H1 (cell line): ENCODE results near the gene USH2A. TPM values are rescaled to one million over a fixed set of nuclear protein-coding genes. Genes with fewer than 3 reads are reported as not detected.

Experiments used
- CTCF ChIA-PET: fragments of 300-600 bp; sonication (Branson Sonifier 250); formaldehyde crosslinking; loops from one replicate; lab custom pipeline; 2021; ENCODE audit not compliant: partially characterized antibody; lab: Charles Lee
- POLR2A ChIA-PET: fragments of 300-600 bp; sonication (Branson Sonifier 250); formaldehyde crosslinking; loops from one replicate; lab custom pipeline; 2021; ENCODE audit warnings: inconsistent platforms; ENCODE audit not compliant: partially characterized antibody; lab: Charles Lee
- DNase-seq, 2 experiments: peaks; one replicate each; pipeline versions ENCODE4 v3.0.0 to v3.0.0-alpha.2; 2010 to 2022; ENCODE audit warnings: low spot score in 2 of 2, low read depth in 1 of 2, mixed read lengths in 1 of 2
- FAIRE-seq: peaks from 2 replicates; lab custom pipeline; 2011; peaks lifted over from hg19 to GRCh38; lab: Jason Lieb, UNC
- H2AFZ ChIP-seq: 2 replicates; pipeline ENCODE4 v1.8.1; 2012; ENCODE audit warnings: low read length, inconsistent platforms
- H2AK5ac ChIP-seq: 2 replicates; pipeline ENCODE4 v1.6.1; 2013; ENCODE audit warnings: low read depth, low read length
- H2BK120ac ChIP-seq: replicated peaks from 2 replicates; pipeline ENCODE3; 2013; ENCODE audit warnings: low read depth, low read length, inconsistent platforms
- H2BK12ac ChIP-seq: 2 replicates; pipeline ENCODE4 v1.6.1; 2013; ENCODE audit warnings: low read depth, low read length
- H2BK15ac ChIP-seq: 2 replicates; pipeline ENCODE4 v1.6.1; 2013; ENCODE audit warnings: low read length
- H2BK20ac ChIP-seq: 2 replicates; pipeline ENCODE4 v1.6.1; 2013; ENCODE audit warnings: low read length
- H2BK5ac ChIP-seq: 2 replicates; pipeline ENCODE4 v1.6.1; 2013; ENCODE audit warnings: low read depth, low read length
- H3K14ac ChIP-seq: 2 replicates; pipeline ENCODE4 v1.6.1; 2013; ENCODE audit warnings: inconsistent platforms; ENCODE audit not compliant: insufficient read length
- H3K18ac ChIP-seq: 2 replicates; pipeline ENCODE4 v1.6.1; 2013; ENCODE audit warnings: low read length; ENCODE audit errors: extremely low read depth
- H3K23ac ChIP-seq: 2 replicates; pipeline ENCODE4 v1.6.1; 2013; ENCODE audit warnings: inconsistent platforms; ENCODE audit not compliant: insufficient read length
- H3K23me2 ChIP-seq: 2 replicates; pipeline ENCODE4 v1.6.1; 2013; ENCODE audit warnings: low read depth, low read length
- H3K27ac ChIP-seq: 2 replicates; pipeline ENCODE4 v1.6.1; 2011; ENCODE audit warnings: low read depth, low read length, inconsistent platforms
- H3K27me3 ChIP-seq, 4 experiments: replicated peaks in 1 of 4; 1 replicate in 1 of 4; 2 replicates in 3 of 4; pipeline versions ENCODE4 v1.6.1 to v1.8.1; 2011 to 2013; ENCODE audit warnings: low read length in 3 of 4, mild to moderate bottlenecking in 3 of 4, inconsistent platforms in 2 of 4, mixed read lengths in 2 of 4, moderate library complexity in 1 of 4; ENCODE audit not compliant: control insufficient read depth in 3 of 4, insufficient read depth in 3 of 4; ENCODE audit errors: extremely low read depth in 1 of 4
- H3K36me3 ChIP-seq, 4 experiments: 2 replicates each; pipeline versions ENCODE4 v1.6.1 to v1.8.1; 2011 to 2013; ENCODE audit warnings: mild to moderate bottlenecking in 4 of 4, low read length in 3 of 4, moderate library complexity in 2 of 4, control low read depth in 1 of 4, inconsistent platforms in 1 of 4; ENCODE audit not compliant: insufficient read depth in 4 of 4, control insufficient read depth in 2 of 4
- H3K4ac ChIP-seq: replicated peaks from 2 replicates; pipeline ENCODE3; 2013; ENCODE audit warnings: low read length, low read depth, mixed read lengths, inconsistent platforms; ENCODE audit not compliant: insufficient read length
- H3K4me1 ChIP-seq, 4 experiments: replicated peaks in 1 of 4; 1 replicate in 1 of 4; 2 replicates in 3 of 4; pipeline versions ENCODE4 v1.6.1 to v1.8.1; 2011 to 2013; ENCODE audit warnings: low read length in 3 of 4, inconsistent platforms in 2 of 4, mixed read lengths in 1 of 4; ENCODE audit not compliant: insufficient read depth in 4 of 4, control insufficient read depth in 3 of 4
- H3K4me2 ChIP-seq, 2 experiments: 2 replicates each; pipeline versions ENCODE4 v1.6.1 to v1.8.1; 2011 to 2013; ENCODE audit warnings: low read depth in 2 of 2, low read length in 2 of 2, control low read depth in 1 of 2, inconsistent platforms in 1 of 2, mild to moderate bottlenecking in 1 of 2; ENCODE audit not compliant: insufficient read depth in 1 of 2
- H3K4me3 ChIP-seq, 4 experiments: fragments of 200-600, 300-600 bp in 1 of 4; sonication (generic), shearing (Covaris generic), sonication (Bioruptor Twin) in 1 of 4; 2 replicates each; pipeline versions ENCODE4 v1.5.1 to v1.8.1; 2011 to 2016; ENCODE audit warnings: low read length in 4 of 4, low read depth in 3 of 4, control low read depth in 2 of 4, inconsistent platforms in 2 of 4, mild to moderate bottlenecking in 2 of 4, mixed read lengths in 1 of 4, moderate library complexity in 1 of 4; ENCODE audit not compliant: insufficient read depth in 2 of 4; ENCODE audit errors: extremely low read depth in 1 of 4
- H3K56ac ChIP-seq: replicated peaks from 2 replicates; pipeline ENCODE3; 2013; ENCODE audit warnings: low read depth, mild to moderate bottlenecking, mixed read lengths, low read length, inconsistent platforms; ENCODE audit not compliant: insufficient read length
- H3K79me1 ChIP-seq: 2 replicates; pipeline ENCODE4 v1.6.1; 2013; ENCODE audit warnings: low read depth, low read length, control low read depth
- H3K79me2 ChIP-seq, 2 experiments: 2 replicates each; pipeline versions ENCODE4 v1.6.1 to v1.8.1; 2012 to 2013; ENCODE audit warnings: low read length in 2 of 2, mild to moderate bottlenecking in 2 of 2, inconsistent platforms in 1 of 2; ENCODE audit not compliant: insufficient read depth in 2 of 2, control insufficient read depth in 1 of 2
- H3K9ac ChIP-seq, 4 experiments: replicated peaks in 1 of 4; 1 replicate in 1 of 4; 2 replicates in 3 of 4; pipeline versions ENCODE4 v1.6.1 to v1.8.1; 2011 to 2013; ENCODE audit warnings: low read depth in 3 of 4, low read length in 3 of 4, control low read depth in 2 of 4, mild to moderate bottlenecking in 2 of 4, moderate library complexity in 2 of 4, inconsistent platforms in 1 of 4; ENCODE audit errors: extremely low read depth in 1 of 4
- H3K9me3 ChIP-seq, 2 experiments: 2 replicates each; pipeline versions ENCODE4 v1.6.1 to v1.8.1; 2012 to 2013; ENCODE audit warnings: mild to moderate bottlenecking in 2 of 2, moderate library complexity in 2 of 2, control low read depth in 1 of 2, inconsistent platforms in 1 of 2, low read depth in 1 of 2, low read length in 1 of 2, mixed read lengths in 1 of 2; ENCODE audit not compliant: insufficient read depth in 2 of 2
- H4K20me1 ChIP-seq, 2 experiments: replicated peaks in 1 of 2; 2 replicates each; pipeline versions ENCODE3 to v1.8.1; 2011 to 2013; ENCODE audit warnings: inconsistent platforms in 2 of 2, low read length in 2 of 2, mild to moderate bottlenecking in 1 of 2; ENCODE audit not compliant: insufficient read depth in 2 of 2, control insufficient read depth in 1 of 2
- H4K5ac ChIP-seq: 2 replicates; pipeline ENCODE4 v1.6.1; 2013; ENCODE audit warnings: low read length, low read depth, mixed read lengths, inconsistent platforms; ENCODE audit not compliant: insufficient read length
- H4K8ac ChIP-seq: 2 replicates; pipeline ENCODE4 v1.8.0; 2013; ENCODE audit warnings: mild to moderate bottlenecking, moderate library complexity, low read length, inconsistent platforms; ENCODE audit not compliant: insufficient read depth; ENCODE audit errors: extremely low read depth
- H4K91ac ChIP-seq: replicated peaks from 2 replicates; pipeline ENCODE3; 2013; ENCODE audit warnings: low read length, mixed read lengths, inconsistent platforms; ENCODE audit not compliant: insufficient read length
- BCL11A ChIP-seq, 2 experiments: IDR thresholded peaks; one replicate each; pipeline ENCODE4 v1.6.1; 2011; ENCODE audit warnings: low read depth in 2 of 2, low read length in 2 of 2, mild to moderate bottlenecking in 2 of 2
- RXRA ChIP-seq: IDR thresholded peaks from 2 replicates; pipeline ENCODE4 v1.6.1; 2011; ENCODE audit warnings: low read depth, mild to moderate bottlenecking, low read length, moderate library complexity; ENCODE audit not compliant: insufficient read depth
- WGBS, 2 experiments: shearing (Covaris generic) in 1 of 2; methylation state at CpG; one replicate each; pipeline versions ENCODE4 v1.1.6 to v1.1.7; 2013 to 2015; ENCODE audit warnings: low lambda C conversion rate in 2 of 2, mixed read lengths in 2 of 2, inconsistent platforms in 1 of 2, low coverage in 1 of 2, missing lambda C conversion rate in 1 of 2; ENCODE audit not compliant: insufficient replicate concordance in 2 of 2, insufficient coverage in 1 of 2, insufficient read length in 1 of 2; ENCODE audit errors: extremely low coverage in 1 of 2, missing lambda C conversion rate in 1 of 2; 5-methylcytosine and 5-hydroxymethylcytosine counted together
- polyA plus RNA-seq, 7 experiments: library from polyadenylated mRNA; depleted of rRNA in 3 of 7; stranded (reverse) in 5 of 7; unstranded in 2 of 7; fragments of >200 nt in 5 of 7; fragments of 200-250 nt in 2 of 7; gene quantifications; 1 replicate in 5 of 7; 2 replicates in 1 of 7; 4 replicates in 1 of 7; pipeline versions ENCODE4 v1.2.1 to v1.2.3, GENCODE V29; 2011 to 2013; ENCODE audit warnings: missing spikeins in 2 of 7, mixed read lengths in 2 of 7
- total RNA-seq: library from RNA; stranded (reverse); fragmentation: NEBNext Ultra II Directional; extraction: Animal tissue kit (Norgen Biotek cat#: 25700); gene quantifications from 2 replicates; pipeline ENCODE4 v1.2.1, GENCODE V29; 2021

The USH2A gene
- total and polyA plus RNA-seq, 2 of the 8 experiments (the other 6 are each of a cell fraction or from before 2014, with no cell fraction given): 0.02 to 0.17 TPM

- no peak overlapping the region for H3K27ac ChIP-seq
- no peak overlapping the region for H3K18ac ChIP-seq
- no peaks in the 10 kb centered on the region for H3K79me1 ChIP-seq
- H3K23ac ChIP-seq: no peak overlapping the region
- no peak overlapping the region for H4K91ac ChIP-seq
- H3K4ac ChIP-seq: no peak overlapping the region
- no peaks in the 10 kb centered on the region for H3K79me2 ChIP-seq
- H3K56ac ChIP-seq: no peak overlapping the region
- no peak overlapping the region for H3K14ac ChIP-seq
- H2AFZ ChIP-seq: no peak overlapping the region
- CTCF ChIA-PET: interaction anchor here (1.0 kb wide), 1 partner anchor 729 kb away, joined by 3 read pairs; no protein-coding TSS in a partner anchor
- no peak for DNase-seq
- H2BK20ac ChIP-seq: no peak overlapping the region
- H2AK5ac ChIP-seq: no peak overlapping the region
- no peak overlapping the region for H4K5ac ChIP-seq
- H3K36me3 ChIP-seq: no peaks in the 10 kb centered on the region
- H4K20me1 ChIP-seq: no peaks in the 10 kb centered on the region
- no peak overlapping the region for H4K8ac ChIP-seq
- H3K27me3 ChIP-seq: no peaks in the 10 kb centered on the region
- H3K4me2 ChIP-seq: no peak overlapping the region
- H3K4me1 ChIP-seq: no peaks in the 10 kb centered on the region
- 98% methylated on average over 3 of the region's 3 CpGs; no CpG with 5 or more reads in 1 of the 2 experiments for WGBS, 2 experiments
- POLR2A ChIA-PET: no interaction called here
- H3K9me3 ChIP-seq: no peaks in the 10 kb centered on the region
- no peak overlapping the region for H2BK120ac ChIP-seq
- H3K4me3 ChIP-seq: no peak overlapping the region
- H2BK12ac ChIP-seq: no peak overlapping the region
- H2BK15ac ChIP-seq: no peak overlapping the region
- no peaks in the 10 kb centered on the region for H3K23me2 ChIP-seq
- no peak overlapping the region for H2BK5ac ChIP-seq
- no peak overlapping the region for H3K9ac ChIP-seq
- FAIRE-seq: no peak
- no peak for TF ChIP-seq BCL11A (IDR thresholded peaks at IDR 0.05; ENCODE audit: low read depth in 2 of 2, low read length in 2 of 2)
- no peak for TF ChIP-seq RXRA
Observed at GRCh38 chr1:216020743-216021345, 402.4 kb downstream of the USH2A start.
